Measurements from ENCODE around the gene LPAR2.

LPAR2 gene

DNA sequence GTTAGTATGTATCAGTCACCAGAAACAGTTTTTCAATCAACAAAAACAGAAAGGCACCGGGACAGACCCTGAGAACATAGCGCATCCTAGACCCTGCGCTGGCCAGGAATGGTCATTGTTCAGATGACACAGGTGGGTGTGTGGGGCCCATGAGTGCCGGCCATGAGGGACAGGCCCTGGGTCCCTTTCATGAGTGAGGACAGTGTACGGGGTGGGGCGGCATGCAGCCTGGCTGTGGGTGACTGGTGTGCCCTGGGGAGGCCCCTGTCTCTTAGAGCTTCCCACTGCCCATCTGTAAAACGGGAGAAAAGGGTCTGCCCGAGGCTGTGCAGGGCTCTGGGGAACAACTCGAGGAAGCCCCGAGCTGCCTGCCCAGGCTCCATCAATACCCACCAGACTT, 35.3 kb downstream of the LPAR2 start:
- no peak for DNase-seq

DNA sequence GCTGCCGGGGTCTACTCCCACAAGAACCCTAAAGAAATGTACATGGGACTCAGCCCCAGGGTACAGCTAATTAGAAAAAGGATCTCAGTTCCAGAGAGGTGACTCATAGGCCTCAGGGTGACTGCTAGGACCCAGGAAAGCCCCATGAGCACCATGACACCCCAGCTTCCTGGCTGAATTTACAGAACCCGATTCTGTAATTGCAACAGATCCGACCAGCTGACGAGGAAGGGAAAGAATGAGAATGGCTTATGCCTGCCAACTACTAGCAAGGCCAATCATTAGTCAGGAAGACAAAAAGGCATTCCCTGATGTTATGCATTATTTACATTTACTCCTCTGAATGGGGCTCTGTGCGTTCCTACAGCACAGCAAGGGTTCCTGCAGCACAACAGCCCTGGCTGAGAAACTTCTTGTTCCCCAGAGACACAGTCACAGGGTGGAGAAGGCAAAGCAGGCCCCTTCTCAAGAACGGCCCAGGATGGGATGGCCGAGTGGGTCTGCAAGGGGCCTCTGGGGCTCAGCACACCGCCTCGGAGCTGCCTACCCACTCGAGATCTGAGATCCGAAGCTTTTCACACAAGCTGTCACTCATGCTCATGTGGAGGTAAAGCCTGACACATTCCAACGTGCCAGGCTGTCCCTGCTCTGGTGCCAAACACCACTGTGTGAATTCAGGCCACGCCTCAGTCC, 36.7 kb downstream of the LPAR2 start:
- DNase-seq, result peak; percentile 75

DNA sequence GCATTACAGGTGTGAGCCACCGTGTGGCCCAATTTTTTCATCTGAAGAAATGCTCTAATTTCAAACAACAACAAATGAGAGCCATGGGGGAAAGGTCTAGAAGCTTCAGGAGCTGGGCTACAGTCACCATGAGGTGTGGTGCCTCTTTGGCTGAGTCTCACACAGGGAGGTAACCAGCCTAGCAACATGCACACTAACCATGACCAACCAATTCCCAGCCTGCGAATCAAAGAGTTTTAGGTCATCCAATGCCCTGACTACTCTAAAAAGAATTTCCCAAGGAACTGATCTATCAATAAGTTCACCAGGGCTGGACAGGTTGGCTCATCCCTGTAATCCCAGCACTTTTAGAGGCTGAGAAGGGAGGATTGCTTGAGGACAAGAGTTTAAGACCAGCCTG, 39.5 kb downstream of the LPAR2 start:
- DNase-seq, result no peak

DNA sequence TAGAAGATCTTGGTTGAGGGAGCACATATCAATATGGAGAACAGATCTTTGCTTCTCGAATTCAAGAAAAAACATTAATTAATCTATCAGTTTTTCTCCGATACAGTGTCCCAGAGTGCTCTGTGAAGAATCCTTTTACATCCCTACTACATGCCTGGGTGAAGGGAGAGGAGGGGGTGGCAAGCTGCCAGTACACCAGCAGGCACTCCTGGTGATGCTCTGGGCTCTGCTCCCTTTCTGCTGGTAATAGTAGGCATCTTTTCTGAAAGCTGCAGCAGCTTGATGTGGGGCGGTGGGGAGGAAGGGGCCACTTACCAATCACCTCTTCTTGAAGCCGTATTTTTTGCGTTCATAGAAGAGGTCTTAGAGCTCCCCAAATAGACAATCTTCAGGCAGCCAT, 40.2 kb downstream of the LPAR2 start:
- no peak for DNase-seq

DNA sequence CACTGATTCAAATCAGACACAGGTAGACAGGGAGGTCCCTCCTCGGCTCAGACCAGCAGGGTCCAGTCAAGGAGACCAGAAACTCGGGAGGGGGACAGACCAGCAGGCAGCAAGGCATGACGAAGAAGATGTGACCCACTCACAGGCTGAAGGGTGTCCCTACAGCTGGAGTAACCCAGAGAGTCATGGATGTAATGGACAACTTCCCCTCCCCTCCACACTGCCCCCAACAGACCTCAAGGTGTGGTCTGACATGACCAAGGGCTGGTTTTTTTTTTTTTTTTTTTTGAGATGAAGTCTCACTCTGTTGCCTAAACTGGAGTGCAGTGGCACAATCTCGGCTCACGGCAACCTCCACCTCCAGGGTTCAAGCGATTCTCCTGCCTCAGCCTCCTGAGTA, 43.7 kb downstream of the LPAR2 start:
- no peak for DNase-seq

DNA sequence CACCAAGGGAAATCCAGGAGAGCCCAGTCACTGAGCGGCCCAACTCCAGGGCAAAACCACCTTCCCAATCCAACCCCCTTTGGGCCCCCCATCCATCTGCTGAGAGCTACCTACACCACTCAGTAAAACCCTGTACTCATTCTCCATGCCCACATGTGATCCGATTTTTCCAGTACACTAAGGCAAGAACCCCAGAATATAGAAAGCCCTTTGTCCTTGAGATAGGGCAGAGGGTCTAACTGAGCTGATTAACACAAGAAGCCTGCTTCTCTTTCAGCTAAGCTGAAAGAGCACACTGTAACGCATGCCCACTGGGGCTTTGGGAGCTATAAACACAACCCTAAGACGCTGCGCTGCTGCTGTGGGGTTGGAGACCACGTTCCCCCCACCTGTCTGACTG, 45.5 kb downstream of the LPAR2 start:
- DNase-seq, result no peak

DNA sequence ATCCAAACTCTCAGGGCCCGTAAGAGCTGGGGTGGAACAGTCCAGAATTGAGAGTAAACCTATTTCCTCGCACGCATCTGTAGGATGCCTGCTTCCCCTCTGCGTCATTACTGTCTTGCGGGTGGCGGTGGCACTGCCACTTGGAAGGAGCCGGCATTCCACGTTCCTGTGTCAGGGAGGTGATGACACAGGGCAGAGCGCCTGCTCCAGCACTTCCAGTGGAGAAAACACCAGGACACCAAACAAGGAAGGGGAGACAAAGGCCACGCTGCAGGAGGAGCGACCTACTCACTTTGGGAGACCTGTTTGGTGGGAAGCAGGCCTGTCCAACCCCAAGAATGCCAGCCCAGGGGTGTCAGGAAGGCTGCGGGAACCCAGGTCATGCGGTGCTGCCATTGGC, 46.6 kb downstream of the LPAR2 start:
- DNase-seq, result no peak

DNA sequence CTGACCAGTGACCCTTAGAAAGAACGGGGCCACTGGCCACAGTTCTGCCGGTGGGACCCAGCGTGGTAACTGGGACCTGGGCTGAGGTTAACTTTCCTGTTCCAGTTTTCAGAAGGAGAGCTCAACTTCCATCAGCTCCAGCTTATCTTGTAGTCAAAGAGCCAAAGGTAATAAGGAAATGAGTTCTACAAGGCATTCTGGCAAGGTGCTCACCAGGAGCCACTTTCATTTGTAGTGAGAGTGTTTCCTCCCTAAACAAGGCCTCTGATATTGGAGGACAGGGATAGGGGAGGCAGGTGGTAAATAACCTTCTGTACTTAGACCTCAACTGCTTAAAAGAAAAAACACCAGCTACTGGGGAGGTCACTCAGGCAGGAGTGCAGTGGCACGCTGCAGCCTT, 47.6 kb downstream of the LPAR2 start:
- no peak for DNase-seq

DNA sequence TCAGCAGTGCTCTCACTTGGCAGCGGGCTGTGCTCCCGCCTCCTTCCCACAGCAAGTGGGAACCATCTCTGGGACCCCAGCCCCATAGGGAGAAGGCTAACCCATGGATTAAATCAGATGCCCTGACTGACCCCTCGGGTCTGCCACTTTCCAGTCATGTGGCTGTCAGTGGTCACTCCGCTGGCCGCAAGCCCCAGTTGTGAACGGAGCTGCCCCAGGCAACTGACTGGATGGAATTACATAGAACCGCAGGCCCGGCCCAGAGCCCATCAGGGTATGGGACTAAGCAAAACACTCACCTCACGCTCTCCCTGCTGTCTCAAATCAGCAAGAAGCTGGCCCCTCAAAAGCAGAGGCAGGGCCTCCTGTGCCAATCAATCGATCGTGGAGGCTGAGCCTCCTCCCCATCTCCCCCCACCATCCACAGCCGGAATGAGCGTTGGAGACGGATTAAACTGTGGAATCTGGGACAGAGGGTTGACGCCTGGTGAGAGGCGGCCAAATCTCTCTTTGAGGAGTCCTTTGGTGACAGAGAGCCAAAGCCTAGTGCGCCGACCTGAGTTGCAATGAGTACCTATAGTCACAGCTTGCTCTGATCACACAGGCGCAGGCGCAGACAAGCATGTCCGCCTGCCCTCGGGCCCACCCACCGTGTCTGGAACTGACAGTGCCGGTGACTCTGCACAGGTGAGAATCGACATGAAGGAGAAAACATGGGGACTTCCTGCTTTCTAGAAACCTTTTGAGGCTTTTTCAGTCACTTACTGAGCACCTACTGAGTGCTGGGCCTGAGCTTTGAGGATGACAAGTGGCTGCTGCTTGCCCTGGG, 48.3 kb downstream of the LPAR2 start:
- DNase-seq, result no peak

DNA sequence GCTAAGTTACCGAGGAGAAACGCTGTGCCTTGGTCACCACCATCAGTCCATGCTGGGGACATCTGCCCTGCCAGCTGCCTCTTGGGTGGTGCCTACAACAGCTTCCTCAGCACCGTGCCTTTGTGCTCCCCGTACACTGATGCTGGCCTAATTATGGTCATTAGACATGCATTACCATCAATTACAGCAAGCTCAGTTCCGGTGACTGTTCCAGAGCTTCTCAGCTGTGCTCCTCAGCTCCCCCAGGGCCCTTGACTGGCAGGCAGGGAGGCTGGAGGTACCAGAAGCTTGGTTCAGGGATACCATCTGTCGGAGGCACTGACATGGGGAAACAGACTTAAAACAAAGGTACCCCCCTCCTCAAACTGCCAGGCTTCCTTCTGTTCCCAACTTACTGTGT, 49.8 kb downstream of the LPAR2 start:
- no peak for DNase-seq

DNA sequence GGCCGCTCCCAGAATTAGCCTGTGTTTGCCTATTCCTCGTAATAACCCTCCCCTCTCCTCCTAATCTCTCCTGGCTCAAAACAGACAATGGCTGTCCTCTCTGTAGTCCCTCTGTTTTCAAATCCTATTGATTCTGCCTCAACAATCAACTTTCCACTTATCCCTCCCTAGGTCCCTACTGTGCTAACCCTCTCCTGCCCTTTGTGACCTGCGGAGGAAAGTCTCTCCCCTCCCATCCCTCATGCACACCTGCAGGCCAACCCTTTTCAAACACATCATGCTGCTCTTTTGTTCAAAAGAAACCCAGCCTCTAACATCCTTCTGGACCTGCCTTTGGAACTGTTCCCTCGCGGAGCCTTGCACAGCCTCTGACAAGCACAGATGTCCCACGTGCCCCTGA, 52.6 kb downstream of the LPAR2 start:
- DNase-seq, result no peak
